ENCODE measurements around the gene ADCY6. TPM values are rescaled to one million over a fixed set of nuclear protein-coding genes. Genes with fewer than 3 reads are reported as not detected.

ADCY6 gene
- total and polyA plus RNA-seq, 2 donors (not counting 1 experiment from before 2014, with no cell fraction given) = 0.03 TPM; not detected in 1

GRCh38 chr12:48764521-48764920, 24.4 kb downstream of the ADCY6 start:
- CTCF ChIA-PET = no interaction called here
- Histone ChIP-seq H3K4me1 (ENCODE audit: control insufficient read depth in 2 of 2, insufficient read depth in 2 of 2, low read length in 2 of 2) (peaks cover 0 to 10% of the 10 kb centered on the region in 2 donors), H3K27ac (ENCODE audit: low read length in 2 of 2) (no peak overlapping the region), H2AFZ (ENCODE audit: insufficient read depth, low read depth, low read length, poor library complexity, severe bottlenecking) (no peak overlapping the region), H4K20me1 (ENCODE audit: control insufficient read depth, insufficient read depth, low read length, poor library complexity, severe bottlenecking) (no peaks in the 10 kb centered on the region), H3K4me3 (ENCODE audit: control extremely low read depth in 1 of 5, extremely low read depth in 1 of 5, insufficient read depth in 1 of 5, low read depth in 2 of 5, low read length in 4 of 5) (no peak overlapping the region), H3K79me2 (ENCODE audit: control insufficient read depth, insufficient read depth, low read length) (no peaks in the 10 kb centered on the region), H3K9ac (ENCODE audit: low read length) (no peak overlapping the region), H3K9me3 (ENCODE audit: control extremely low read depth in 1 of 3, control insufficient read depth in 2 of 3, insufficient read depth in 1 of 3, low read length in 2 of 3) (no peaks in the 10 kb centered on the region), H3K36me3 (replicated peaks in 1 of 2; ENCODE audit: control extremely low read depth in 1 of 2, control insufficient read depth in 1 of 2, extremely low read depth in 1 of 2, insufficient read depth in 2 of 2, low read length in 1 of 2) (no peaks in the 10 kb centered on the region), H3K27me3 (replicated peaks in 1 of 4; ENCODE audit: control extremely low read depth in 1 of 4, control insufficient read depth in 3 of 4, insufficient read depth in 4 of 4, low read length in 3 of 4) (peaks cover 0 to 4% (median 0%) of the 10 kb centered on the region in 4 experiments), H3K4me2 (replicated peaks; ENCODE audit: low read depth, low read length, poor library complexity, severe bottlenecking) (no peak overlapping the region)
- Mint-ChIP-seq H3K9me3 (ENCODE audit: insufficient read depth) (no peaks in the 10 kb centered on the region), H3K4me3 (no peak overlapping the region), H3K27ac (no peak overlapping the region), H3K4me1 (peaks cover 15% of the 10 kb centered on the region), H3K27me3 (no peaks in the 10 kb centered on the region)
- POLR2A ChIA-PET = no interaction called here
- ATAC-seq (ENCODE audit: low read depth) (no peak), DNase-seq (no peak)
- WGBS (ENCODE audit: insufficient coverage) = 93% methylated on average over 2 of the region's 2 CpGs
- intact Hi-C loops (cut with micrococcal nuclease) = no loop called here
- TF ChIP-seq CTCF (IDR thresholded peaks at IDR 0.05) (no peak), EZH2 (IDR thresholded peaks at IDR 0.05; ENCODE audit: borderline replicate concordance, insufficient read depth, low read depth, low read length, poor library complexity, severe bottlenecking) (no peak)

GRCh38 chr12:48758737-48759136, 30.2 kb downstream of the ADCY6 start:
- Histone ChIP-seq H3K36me3 (replicated peaks in 1 of 2; ENCODE audit: control extremely low read depth in 1 of 2, control insufficient read depth in 1 of 2, extremely low read depth in 1 of 2, insufficient read depth in 2 of 2, low read length in 1 of 2) (no peaks in the 10 kb centered on the region), H3K79me2 (ENCODE audit: control insufficient read depth, insufficient read depth, low read length) (no peaks in the 10 kb centered on the region), H3K4me3 (ENCODE audit: control extremely low read depth in 1 of 5, extremely low read depth in 1 of 5, insufficient read depth in 1 of 5, low read depth in 2 of 5, low read length in 4 of 5) (no peak overlapping the region), H3K4me1 (ENCODE audit: control insufficient read depth in 2 of 2, insufficient read depth in 2 of 2, low read length in 2 of 2) (no peaks in the 10 kb centered on the region), H3K9ac (ENCODE audit: low read length) (no peak overlapping the region), H2AFZ (ENCODE audit: insufficient read depth, low read depth, low read length, poor library complexity, severe bottlenecking) (no peak overlapping the region), H3K9me3 (ENCODE audit: control extremely low read depth in 1 of 3, control insufficient read depth in 2 of 3, insufficient read depth in 1 of 3, low read length in 2 of 3) (no peaks in the 10 kb centered on the region), H3K4me2 (replicated peaks; ENCODE audit: low read depth, low read length, poor library complexity, severe bottlenecking) (no peak overlapping the region), H3K27ac (ENCODE audit: low read length in 2 of 2) (no peak overlapping the region), H4K20me1 (ENCODE audit: control insufficient read depth, insufficient read depth, low read length, poor library complexity, severe bottlenecking) (no peaks in the 10 kb centered on the region), H3K27me3 (replicated peaks in 1 of 4; ENCODE audit: control extremely low read depth in 1 of 4, control insufficient read depth in 3 of 4, insufficient read depth in 4 of 4, low read length in 3 of 4) (no peaks in the 10 kb centered on the region)
- Mint-ChIP-seq H3K27ac (no peak overlapping the region), H3K27me3 (no peaks in the 10 kb centered on the region), H3K9me3 (ENCODE audit: insufficient read depth) (no peaks in the 10 kb centered on the region), H3K4me3 (no peak overlapping the region), H3K4me1 (no peaks in the 10 kb centered on the region)
- no peak for ATAC-seq (ENCODE audit: low read depth)
- DNase-seq = no peak
- intact Hi-C loops (cut with micrococcal nuclease) = no loop called here
- CTCF ChIA-PET = interaction anchor here (14.2 kb wide), 1 partner anchor 36 kb away, joined by 177 read pairs; no protein-coding TSS in a partner anchor
- POLR2A ChIA-PET = no interaction called here
- no peak for TF ChIP-seq CTCF (IDR thresholded peaks at IDR 0.05)
- no peak for TF ChIP-seq EZH2 (IDR thresholded peaks at IDR 0.05; ENCODE audit: borderline replicate concordance, insufficient read depth, low read depth, low read length, poor library complexity, severe bottlenecking)
